Right forelimb (tissue), 1 donor: ENCODE data around the gene CD68.
A peak's percentile ranks its signal among the peaks of the same experiment; 100 is the strongest.

Experiments
- DNase-seq: peaks from one replicate; pipeline ENCODE4 v3.0.0-alpha.2; 2018

The CD68 gene

DNA sequence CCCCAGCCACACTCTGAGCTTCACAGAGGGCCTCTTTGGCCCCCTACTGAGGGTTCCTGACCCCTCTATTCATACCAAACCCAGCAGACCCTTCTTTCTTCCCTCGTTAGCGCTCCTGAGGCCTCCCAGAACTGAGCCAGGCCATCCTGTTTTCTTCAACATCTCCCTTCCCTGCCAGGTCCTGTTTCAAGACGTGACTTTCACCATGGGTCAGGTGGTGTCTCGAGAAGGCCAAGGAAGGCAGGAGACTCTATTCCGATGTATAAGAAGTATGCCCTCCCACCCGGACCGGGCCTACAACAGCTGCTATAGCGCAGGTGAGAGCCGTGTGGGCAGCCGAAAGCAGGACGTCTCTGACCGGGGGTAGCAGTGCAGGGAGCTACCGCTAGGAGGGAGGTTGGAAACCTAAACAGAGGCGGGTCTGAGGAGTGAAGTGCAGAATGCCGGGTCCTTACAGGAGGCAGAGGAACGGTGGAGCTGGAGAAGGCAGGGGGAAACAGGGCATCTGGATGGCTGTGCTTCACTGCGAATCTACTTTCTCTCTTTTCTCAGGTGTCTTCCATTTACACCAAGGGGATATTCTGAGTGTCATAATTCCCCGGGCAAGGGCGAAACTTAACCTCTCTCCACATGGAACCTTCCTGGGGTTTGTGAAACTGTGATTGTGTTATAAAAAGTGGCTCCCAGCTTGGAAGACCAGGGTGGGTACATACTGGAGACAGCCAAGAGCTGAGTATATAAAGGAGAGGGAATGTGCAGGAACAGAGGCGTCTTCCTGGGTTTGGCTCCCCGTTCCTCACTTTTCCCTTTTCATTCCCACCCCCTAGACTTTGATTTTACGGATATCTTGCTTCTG is 19.0 kb upstream of the CD68 start:
- DNase-seq, result peak; percentile 77

DNA sequence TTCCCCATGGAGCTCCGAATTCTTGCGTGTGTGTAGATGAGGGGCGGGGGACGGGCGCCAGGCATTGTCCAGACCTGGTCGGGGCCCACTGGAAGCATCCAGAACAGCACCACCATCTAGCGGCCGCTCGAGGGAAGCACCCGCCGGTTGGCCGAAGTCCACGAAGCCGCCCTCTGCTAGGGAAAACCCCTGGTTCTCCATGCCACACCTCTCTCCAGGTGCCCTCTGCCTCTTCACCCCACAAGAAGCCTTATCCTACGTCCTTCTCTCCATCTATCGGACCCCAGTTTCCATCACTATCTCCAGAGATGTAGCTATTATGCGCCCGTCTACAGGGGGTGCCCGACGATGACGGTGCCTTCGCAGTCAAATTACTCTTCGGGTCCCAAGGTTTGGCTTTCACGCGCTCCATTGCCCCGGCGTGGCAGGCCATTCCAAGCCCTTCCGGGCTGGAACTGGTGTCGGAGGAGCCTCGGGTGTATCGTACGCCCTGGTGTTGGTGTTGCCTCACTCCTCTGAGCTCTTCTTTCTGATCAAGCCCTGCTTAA is 18.3 kb upstream of the CD68 start:
- DNase-seq, result peak; percentile 93

GRCh38 chr17:7561589-7562207 is 17.7 kb upstream of the CD68 start, which contains the start of gene SENP3:
Gene SENP3, plus strand, starts transcription at chr17:7561919. Its CDS starts 1,158 bp downstream, at chr17:7563077.
- peak; percentile 92 for DNase-seq

DNA sequence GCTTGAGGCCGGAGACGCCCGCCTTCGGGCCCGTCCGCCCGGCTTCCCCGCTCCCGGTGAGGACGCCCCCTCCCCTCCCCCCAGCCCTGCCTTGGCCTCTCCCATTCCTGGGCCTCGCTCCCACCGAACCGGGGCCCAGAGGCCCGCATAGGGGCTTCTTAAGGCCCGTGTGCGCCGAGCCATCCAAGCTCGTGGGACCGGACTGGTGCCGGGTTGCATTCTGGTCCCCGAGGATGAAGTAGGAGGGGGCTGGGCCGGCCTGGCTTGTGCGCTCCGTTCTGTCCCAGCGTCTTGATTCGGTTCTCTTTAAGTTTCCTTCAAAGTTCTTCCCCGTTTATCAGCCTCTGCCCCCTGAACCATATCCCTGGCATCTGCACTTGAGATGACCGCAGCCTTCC is 17.2 kb upstream of the CD68 start:
- DNase-seq, result no peak

DNA sequence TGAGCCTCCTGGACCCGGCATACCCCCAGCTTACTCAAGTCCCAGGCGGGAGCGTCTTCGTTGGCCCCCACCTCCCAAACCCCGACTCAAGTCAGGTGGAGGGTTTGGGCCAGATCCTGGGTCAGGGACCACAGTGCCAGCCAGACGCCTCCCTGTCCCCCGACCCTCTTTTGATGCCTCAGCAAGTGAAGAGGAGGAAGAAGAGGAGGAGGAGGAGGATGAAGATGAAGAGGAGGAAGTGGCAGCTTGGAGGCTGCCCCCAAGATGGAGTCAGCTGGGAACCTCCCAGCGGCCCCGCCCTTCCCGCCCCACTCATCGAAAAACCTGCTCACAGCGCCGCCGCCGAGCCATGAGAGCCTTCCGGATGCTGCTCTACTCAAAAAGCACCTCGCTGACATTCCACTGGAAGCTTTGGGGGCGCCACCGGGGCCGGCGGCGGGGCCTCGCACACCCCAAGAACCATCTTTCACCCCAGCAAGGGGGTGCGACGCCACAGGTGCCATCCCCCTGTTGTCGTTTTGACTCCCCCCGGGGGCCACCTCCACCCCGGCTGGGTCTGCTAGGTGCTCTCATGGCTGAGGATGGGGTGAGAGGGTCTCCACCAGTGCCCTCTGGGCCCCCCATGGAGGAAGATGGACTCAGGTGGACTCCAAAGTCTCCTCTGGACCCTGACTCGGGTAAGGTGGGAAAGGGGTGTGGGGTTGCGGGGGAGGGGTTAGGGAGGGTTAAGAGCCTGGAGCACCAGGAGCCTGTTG is 16.1 kb upstream of the CD68 start:
- DNase-seq, result no peak

- no peak for DNase-seq
These were observed 9.9 kb upstream of the CD68 start for GRCh38 chr17:7569571-7569970.

DNA sequence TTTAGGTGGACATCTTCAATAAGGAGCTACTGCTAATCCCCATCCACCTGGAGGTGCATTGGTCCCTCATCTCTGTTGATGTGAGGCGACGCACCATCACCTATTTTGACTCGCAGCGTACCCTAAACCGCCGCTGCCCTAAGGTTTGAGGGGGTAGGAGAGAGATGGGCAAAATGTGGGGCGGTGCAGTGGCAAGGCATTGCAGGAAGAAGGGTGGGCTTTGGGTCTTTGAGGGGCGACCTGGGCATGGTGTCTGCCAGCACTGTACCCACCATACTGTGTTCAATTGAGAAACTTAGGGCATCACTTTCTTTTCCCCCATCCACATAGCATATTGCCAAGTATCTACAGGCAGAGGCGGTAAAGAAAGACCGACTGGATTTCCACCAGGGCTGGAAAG is 9.1 kb upstream of the CD68 start:
- DNase-seq, result no peak

DNA sequence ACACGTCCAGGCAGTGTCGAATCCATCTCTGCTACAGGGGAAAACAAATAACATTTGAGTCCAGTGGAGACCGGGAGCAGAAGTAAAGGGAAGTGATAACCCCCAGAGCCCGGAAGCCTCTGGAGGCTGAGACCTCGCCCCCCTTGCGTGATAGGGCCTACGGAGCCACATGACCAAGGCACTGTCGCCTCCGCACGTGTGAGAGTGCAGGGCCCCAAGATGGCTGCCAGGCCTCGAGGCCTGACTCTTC is 7.2 kb upstream of the CD68 start:
- no peak for DNase-seq

DNA sequence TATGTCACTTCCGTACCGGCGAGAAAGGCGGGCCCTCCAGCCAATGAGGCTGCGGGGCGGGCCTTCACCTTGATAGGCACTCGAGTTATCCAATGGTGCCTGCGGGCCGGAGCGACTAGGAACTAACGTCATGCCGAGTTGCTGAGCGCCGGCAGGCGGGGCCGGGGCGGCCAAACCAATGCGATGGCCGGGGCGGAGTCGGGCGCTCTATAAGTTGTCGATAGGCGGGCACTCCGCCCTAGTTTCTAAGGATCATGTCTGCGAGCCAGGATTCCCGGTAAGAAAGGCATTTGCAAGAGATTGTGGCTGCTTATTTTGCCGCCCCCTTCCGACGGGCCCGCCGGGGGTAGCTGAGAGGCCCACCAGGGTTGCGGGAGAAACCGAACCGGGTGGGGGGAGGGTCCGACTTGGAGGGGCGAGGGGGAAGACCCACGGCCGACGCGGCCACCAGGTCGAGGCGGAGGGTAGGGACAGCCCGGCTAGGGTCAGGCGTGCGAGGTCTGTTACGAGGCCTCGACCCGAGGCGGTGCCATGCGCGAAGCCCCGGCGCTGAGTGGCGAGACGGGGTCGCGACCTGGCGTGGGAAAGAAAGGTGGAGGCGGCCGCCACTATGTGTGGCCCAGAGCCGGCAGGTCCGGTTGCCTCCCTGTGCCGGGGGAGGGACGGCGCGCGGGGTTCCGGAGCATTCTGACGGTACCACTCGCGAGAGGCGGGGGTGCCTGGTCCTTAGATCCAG is 6.7 kb upstream of the CD68 start:
- peak; percentile 100 for DNase-seq

- peak; percentile 94 for DNase-seq
These were observed 5.9 kb upstream of the CD68 start for GRCh38 chr17:7573324-7574080.

DNA sequence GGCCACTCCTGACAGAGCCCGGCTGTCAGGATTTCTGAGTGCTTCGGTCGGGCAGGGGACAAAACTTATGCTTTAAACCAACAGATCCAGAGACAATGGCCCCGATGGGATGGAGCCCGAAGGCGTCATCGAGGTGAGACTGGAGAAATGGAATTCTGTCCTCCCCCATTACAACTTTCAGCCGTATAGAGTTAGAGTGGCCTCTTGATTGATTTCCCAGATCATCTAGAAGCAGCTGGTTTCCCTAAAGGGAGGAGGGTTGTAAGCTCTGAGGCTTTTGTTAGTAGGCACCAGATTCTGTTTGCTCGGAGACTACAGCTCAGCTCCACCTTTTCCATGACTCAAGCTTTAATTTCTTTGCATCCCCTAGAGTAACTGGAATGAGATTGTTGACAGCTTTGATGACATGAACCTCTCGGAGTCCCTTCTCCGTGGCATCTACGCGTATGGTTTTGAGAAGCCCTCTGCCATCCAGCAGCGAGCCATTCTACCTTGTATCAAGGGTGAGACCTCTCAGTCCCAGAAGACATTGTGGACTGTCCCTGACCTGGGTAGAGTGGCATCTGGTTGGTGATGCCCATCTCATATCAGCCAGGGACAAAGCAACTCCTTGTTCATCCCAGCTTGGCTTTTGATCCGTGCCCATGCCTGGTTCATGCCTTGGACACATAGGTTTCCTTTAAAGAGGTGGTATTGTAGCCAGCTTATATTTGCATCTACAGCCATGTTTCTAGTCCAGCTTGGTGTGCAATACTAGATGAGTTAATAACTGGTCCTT is 5.1 kb upstream of the CD68 start:
- DNase-seq, result no peak

GRCh38 chr17:7575481-7575883 is 4.0 kb upstream of the CD68 start:
- no peak for DNase-seq

GRCh38 chr17:7575959-7576358 is 3.5 kb upstream of the CD68 start:
- no peak for DNase-seq

DNA sequence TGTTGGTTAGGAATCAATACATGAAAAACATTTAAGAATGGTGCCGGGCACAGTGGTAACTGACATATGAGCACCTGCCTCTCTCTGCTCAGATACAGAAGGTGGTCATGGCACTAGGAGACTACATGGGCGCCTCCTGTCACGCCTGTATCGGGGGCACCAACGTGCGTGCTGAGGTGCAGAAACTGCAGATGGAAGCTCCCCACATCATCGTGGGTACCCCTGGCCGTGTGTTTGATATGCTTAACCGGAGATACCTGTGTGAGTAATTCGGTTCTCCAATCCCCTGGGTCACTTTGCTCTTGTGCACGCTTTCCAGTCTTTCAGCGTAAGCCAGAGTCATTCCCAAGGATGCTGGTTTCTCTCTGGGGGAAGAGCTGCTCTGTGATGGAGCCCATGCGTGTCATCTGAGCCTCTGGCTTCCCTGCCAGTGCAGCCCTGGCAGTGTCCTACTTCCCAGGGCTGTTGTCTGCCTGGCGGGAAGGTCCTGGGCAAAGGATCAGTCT is 3.0 kb upstream of the CD68 start:
- no peak for DNase-seq

GRCh38 chr17:7577327-7578199 is 1.9 kb upstream of the CD68 start:
- DNase-seq, result no peak

- DNase-seq, result no peak
These were observed 581 bp downstream of the CD68 start for GRCh38 chr17:7579834-7580603.

DNA sequence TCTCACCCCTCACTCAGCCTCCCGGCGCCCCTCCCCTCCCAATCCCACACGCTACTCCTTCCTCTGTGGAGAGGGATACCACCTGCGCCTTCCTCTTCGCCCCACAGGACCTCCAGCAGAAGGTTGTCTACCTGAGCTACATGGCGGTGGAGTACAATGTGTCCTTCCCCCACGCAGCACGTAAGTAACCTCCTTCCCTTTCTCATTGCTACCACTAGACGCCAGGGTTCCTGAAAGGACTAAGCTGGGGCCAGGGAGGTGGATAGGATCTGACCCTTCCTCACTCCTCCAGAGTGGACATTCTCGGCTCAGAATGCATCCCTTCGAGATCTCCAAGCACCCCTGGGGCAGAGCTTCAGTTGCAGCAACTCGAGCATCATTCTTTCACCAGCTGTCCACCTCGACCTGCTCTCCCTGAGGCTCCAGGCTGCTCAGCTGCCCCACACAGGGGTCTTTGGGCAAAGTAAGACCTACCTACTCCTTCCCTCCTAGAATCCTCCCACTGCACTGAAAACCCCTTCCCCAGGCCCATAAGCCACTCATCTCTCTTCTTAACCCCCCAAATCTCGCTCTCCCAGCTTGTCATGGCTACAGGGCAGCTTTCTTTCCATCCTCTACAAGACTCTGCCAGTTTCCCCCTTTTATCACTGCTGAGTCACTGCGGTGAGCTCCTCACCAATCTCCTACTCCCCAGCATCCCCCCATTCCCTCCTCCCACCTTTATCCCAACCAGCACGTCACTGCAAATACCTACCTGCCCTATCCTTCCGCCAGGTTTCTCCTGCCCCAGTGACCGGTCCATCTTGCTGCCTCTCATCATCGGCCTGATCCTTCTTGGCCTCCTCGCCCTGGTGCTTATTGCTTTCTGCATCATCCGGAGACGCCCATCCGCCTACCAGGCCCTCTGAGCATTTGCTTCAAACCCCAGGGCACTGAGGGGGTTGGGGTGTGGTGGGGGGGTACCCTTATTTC is 1.5 kb downstream of the CD68 start:
- peak; percentile 40 for DNase-seq
